Cardiac muscle cell (in vitro differentiated cells and primary cell): ENCODE data around the gene TMPRSS11F. TPM values are rescaled to one million over a fixed set of nuclear protein-coding genes. Genes with fewer than 3 reads are reported as not detected.
"Not testable (repeated sequence)": the region's sequence is repeated elsewhere in the genome, so short reads cannot be mapped to it uniquely, and the experiment has no call there.

Experiments
- DNase-seq, 2 donors: peaks; one replicate each; pipeline versions ENCODE4 v3.0.0 to v3.0.0-alpha.2; 2010 to 2017; ENCODE audit warnings: low read depth in 1 of 2, low spot score in 1 of 2
- H3K27ac ChIP-seq: fragments of 200-600 bp; sonication (generic); 2 replicates; pipeline ENCODE4 v1.5.1; 2016
- H3K27me3 ChIP-seq: fragments of 200-600 bp; sonication (generic); 2 replicates; pipeline ENCODE4 v1.6.0; 2016; ENCODE audit warnings: control low read depth
- H3K36me3 ChIP-seq: fragments of 200-600 bp; sonication (generic); 2 replicates; pipeline ENCODE4 v1.5.1; 2016; ENCODE audit warnings: control low read depth
- H3K4me1 ChIP-seq: fragments of 200-600 bp; sonication (generic); 2 replicates; pipeline ENCODE4 v1.8.1; 2017; ENCODE audit warnings: low read depth, mild to moderate bottlenecking, mixed run types
- H3K4me3 ChIP-seq: fragments of 200-600 bp; sonication (generic); 2 replicates; pipeline ENCODE4 v1.5.1; 2016; ENCODE audit warnings: mild to moderate bottlenecking
- H3K9me3 ChIP-seq: fragments of 200-600 bp; sonication (generic); 2 replicates; pipeline ENCODE4 v1.5.1; 2017; ENCODE audit warnings: low read depth, mild to moderate bottlenecking, control low read depth
- CTCF ChIP-seq: IDR thresholded peaks from 2 replicates; pipeline ENCODE4 v1.5.1; 2012; ENCODE audit warnings: low read depth, mild to moderate bottlenecking, low read length
- polyA plus RNA-seq: library from polyadenylated mRNA; unstranded; fragments of >200 nt; fragmentation: Nextera tagmentation; extraction: Ambion mirVana; gene quantifications from 2 replicates; pipeline ENCODE4 v1.2.1, GENCODE V29; 2016
- total RNA-seq: library from RNA; depleted of rRNA; stranded (reverse); fragments of >200 nt; gene quantifications from 2 replicates; pipeline ENCODE4 v1.2.3, GENCODE V29; 2016

The TMPRSS11F gene
- total RNA-seq (not detected in 2 replicates), polyA plus RNA-seq (not detected in 2 replicates)

DNA sequence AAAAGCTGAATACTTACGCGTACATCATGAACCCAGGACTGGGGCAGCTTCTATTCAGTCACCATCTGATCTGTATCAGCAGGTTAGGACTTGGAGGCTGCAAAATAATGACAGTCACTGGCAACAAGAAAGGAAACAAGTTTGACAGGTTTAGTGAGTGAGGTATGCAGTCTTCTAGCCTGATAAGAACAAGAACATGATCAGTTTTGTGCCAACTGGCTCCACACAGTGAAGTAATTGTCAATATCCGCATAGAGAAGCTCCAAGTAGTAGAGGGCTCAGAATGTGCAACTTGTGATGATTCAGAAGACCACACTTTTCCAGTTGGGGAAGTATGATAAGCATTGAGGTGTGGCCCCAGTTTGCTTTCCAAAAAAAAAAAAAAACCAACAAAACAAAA, at the start of gene TMPRSS11F:
TSS of gene TMPRSS11F (minus strand) at position 77 of the 400 bp plus-strand sequence. CDS start at position 28, 49 bp downstream.
- Histone ChIP-seq H3K9me3 (no peaks in the 10 kb centered on the region), H3K4me1 (no peaks in the 10 kb centered on the region), H3K27me3 (no peaks in the 10 kb centered on the region), H3K4me3 (no peak within 1 kb of the TSS), H3K27ac (no peak within 1 kb of the TSS), H3K36me3 (no peaks in the 10 kb centered on the region)
- DNase-seq = no peak
- no peak for TF ChIP-seq CTCF

- Histone ChIP-seq H3K36me3 (no peaks in the 10 kb centered on the region), H3K27ac (no peak overlapping the region), H3K9me3 (no peaks in the 10 kb centered on the region), H3K27me3 (no peaks in the 10 kb centered on the region), H3K4me1 (no peaks in the 10 kb centered on the region), H3K4me3 (no peak overlapping the region)
- no peak for DNase-seq
- no peak for TF ChIP-seq CTCF
Observed at GRCh38 chr4:68176904-68177303, 47.2 kb upstream of the TMPRSS11F start.

DNA sequence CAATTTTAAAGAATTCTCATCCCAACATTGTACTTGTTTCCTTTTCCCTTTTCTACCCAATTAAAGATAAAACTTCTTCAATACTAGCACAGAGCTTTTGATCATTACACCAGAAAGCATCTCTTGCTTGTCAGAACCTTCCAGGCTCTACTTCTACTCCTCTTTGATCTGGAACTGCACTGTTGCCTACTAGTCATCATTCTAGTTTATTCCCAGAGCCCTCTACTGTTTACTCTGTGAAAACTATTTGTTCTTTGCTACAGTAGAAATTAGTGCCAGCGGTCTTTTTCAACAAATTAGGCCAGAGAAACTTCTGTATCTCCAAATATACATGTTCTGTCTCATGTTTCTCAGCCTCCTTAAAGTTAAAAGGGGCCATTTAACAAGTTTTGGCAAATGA, 46.8 kb upstream of the TMPRSS11F start:
- peak in 1 of 2 donors; percentile 3 for DNase-seq
- Histone ChIP-seq H3K9me3 (no peaks in the 10 kb centered on the region), H3K27me3 (no peaks in the 10 kb centered on the region), H3K4me3 (no peak overlapping the region), H3K27ac (no peak overlapping the region), H3K36me3 (no peaks in the 10 kb centered on the region), H3K4me1 (no peaks in the 10 kb centered on the region)
- TF ChIP-seq CTCF = no peak

GRCh38 chr4:68175562-68176155, 46.0 kb upstream of the TMPRSS11F start:
- H3K27ac ChIP-seq = no peak overlapping the region
- no peaks in the 10 kb centered on the region for H3K4me1 ChIP-seq
- H3K27me3 ChIP-seq = no peaks in the 10 kb centered on the region
- H3K9me3 ChIP-seq = no peaks in the 10 kb centered on the region
- H3K36me3 ChIP-seq = no peaks in the 10 kb centered on the region
- peak; percentile 67 for TF ChIP-seq CTCF
- DNase-seq = peak; percentile 70 to 72
- H3K4me3 ChIP-seq = no peak overlapping the region

GRCh38 chr4:68174389-68174788, 44.7 kb upstream of the TMPRSS11F start:
- H3K36me3 ChIP-seq, H3K4me3 ChIP-seq, DNase-seq, H3K4me1 ChIP-seq, H3K27me3 ChIP-seq, H3K9me3 ChIP-seq, H3K27ac ChIP-seq: not testable (repeated sequence)

- not testable (repeated sequence) for H3K36me3 ChIP-seq, DNase-seq, H3K27me3 ChIP-seq, H3K4me1 ChIP-seq, H3K27ac ChIP-seq, H3K9me3 ChIP-seq, H3K4me3 ChIP-seq
Observed at GRCh38 chr4:68172147-68172546, 42.5 kb upstream of the TMPRSS11F start.
